ENCODE data around the gene PHF11.

Gene PHF11

GRCh38 chr13:49454388-49455006 is 41.3 kb upstream of the PHF11 start:
- no peak for DNase-seq (ENCODE audit: low spot score)
- ChIA-PET CTCF (interaction anchor here (1.1 kb wide), 1 partner anchor 152 kb away, joined by 3 read pairs; no protein-coding TSS in a partner anchor), POLR2A (ENCODE audit: low non-redundant PET) (no interaction called here)
- no peak for TF ChIP-seq CTCF (conservative IDR thresholded peaks at IDR 0.05; ENCODE audit: low read depth)
- no peak overlapping the region for H3K27ac ChIP-seq

DNA sequence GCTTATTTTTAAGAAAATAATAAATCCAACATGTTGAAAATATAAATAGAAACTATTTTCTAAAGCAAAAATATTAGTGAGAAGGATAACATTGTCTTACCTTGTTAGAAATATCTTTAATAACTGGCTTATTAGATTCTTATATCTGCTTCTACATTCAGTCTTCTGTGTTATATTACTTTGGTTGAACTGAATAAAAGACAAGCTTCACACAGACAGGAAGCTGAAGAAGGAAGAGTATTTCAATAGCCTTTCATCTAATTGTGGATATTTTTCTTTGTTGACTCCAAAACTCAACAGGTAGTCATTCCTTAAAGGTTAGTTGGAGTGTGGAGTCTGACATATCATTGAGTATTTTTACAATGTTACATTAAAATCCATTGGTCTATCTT is 40.8 kb upstream of the PHF11 start:
- CTCF ChIA-PET: no interaction called here
- no peak for DNase-seq (ENCODE audit: low spot score)
- no peak for TF ChIP-seq CTCF (conservative IDR thresholded peaks at IDR 0.05; ENCODE audit: low read depth)
- POLR2A ChIA-PET (ENCODE audit: low non-redundant PET): no interaction called here
- H3K27ac ChIP-seq: no peak overlapping the region

DNA sequence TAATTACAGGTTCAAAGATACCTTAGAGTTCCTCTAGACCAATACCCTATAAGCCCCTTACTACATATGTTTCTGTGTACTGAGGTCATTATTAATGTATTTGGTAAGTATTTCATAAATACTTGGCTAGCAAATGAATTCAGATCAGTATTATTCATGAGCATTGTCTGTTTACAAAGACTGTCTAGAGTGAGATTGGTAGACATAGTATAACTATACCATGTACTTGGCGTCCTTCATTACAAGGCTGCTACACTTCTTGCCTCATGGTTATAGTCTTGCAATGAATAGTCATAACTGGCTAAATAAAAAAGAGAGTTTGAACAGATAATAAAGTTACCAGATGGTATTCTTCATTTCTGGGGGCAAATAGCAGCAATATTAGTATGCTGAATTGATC is 39.6 kb upstream of the PHF11 start:
- no peak for DNase-seq (ENCODE audit: low spot score)

DNA sequence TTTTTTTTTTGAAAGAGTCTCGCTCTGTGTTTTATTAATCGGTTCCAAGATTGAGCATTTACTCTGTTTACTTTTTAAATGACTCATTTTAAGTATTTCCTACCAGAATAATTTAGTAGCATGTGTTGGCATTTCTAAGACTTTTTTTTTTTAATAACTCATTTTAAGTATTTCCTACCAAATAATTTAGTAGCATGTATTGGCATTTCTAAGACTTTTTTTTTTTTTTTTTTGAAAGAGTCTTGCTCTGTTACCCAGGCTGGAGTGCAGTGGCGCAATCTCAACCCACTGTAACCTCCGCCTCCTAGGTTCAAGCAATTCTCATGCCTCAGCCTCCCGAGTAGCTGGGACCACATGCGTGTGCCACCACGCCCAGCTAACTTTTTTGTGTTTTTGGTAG is 38.5 kb upstream of the PHF11 start:
- no peak overlapping the region for H3K27ac ChIP-seq
- no peak for TF ChIP-seq CTCF (conservative IDR thresholded peaks at IDR 0.05; ENCODE audit: low read depth)
- DNase-seq (ENCODE audit: low spot score): no peak
- CTCF ChIA-PET: no interaction called here
- POLR2A ChIA-PET (ENCODE audit: low non-redundant PET): no interaction called here

More for the DNA sequence above, 39.6 kb upstream of the PHF11 start:
- CTCF ChIA-PET: no interaction called here
- POLR2A ChIA-PET (ENCODE audit: low non-redundant PET): no interaction called here
- H3K27ac ChIP-seq: no peak overlapping the region
- no peak for TF ChIP-seq CTCF (conservative IDR thresholded peaks at IDR 0.05; ENCODE audit: low read depth)

- POLR2A ChIA-PET (ENCODE audit: low non-redundant PET): no interaction called here
- no peak for DNase-seq (ENCODE audit: low spot score)
Measured at GRCh38 chr13:49459580-49459979, 36.2 kb upstream of the PHF11 start.

GRCh38 chr13:49464085-49464484 is 31.7 kb upstream of the PHF11 start:
- ChIA-PET CTCF (no interaction called here), POLR2A (ENCODE audit: low non-redundant PET) (no interaction called here)
- H3K27ac ChIP-seq: no peak overlapping the region
- DNase-seq (ENCODE audit: low spot score): no peak
- no peak for TF ChIP-seq CTCF (conservative IDR thresholded peaks at IDR 0.05; ENCODE audit: low read depth)

More at GRCh38 chr13:49459580-49459979, 36.2 kb upstream of the PHF11 start:
- no peak for TF ChIP-seq CTCF (conservative IDR thresholded peaks at IDR 0.05; ENCODE audit: low read depth)
- no peak overlapping the region for H3K27ac ChIP-seq
- CTCF ChIA-PET: no interaction called here
